Frontal cortex (tissue), 4 donors: ENCODE data around the gene ACVRL1. TPM values are rescaled to one million over a fixed set of nuclear protein-coding genes. Genes with fewer than 3 reads are reported as not detected.
"Not testable (repeated sequence)": the region's sequence is repeated elsewhere in the genome, so short reads cannot be mapped to it uniquely, and the experiment has no call there.

Experiments
- DNase-seq, 2 donors: peaks; one replicate each; pipeline ENCODE4 v3.0.0; 2012; ENCODE audit warnings: low spot score in 2 of 2
- FAIRE-seq: peaks from 2 replicates; lab custom pipeline; 2012; peaks lifted over from hg19 to GRCh38; lab: Jason Lieb, UNC
- total RNA-seq: library from RNA; depleted of rRNA; stranded (reverse); fragments of >200 nt; gene quantifications from one replicate; pipeline ENCODE4 v1.2.3, GENCODE V29; 2014
- donor health status: control.
- donor health status: control.
- donor health status: control.

Gene ACVRL1
- total RNA-seq, 1 donor from 2014 or later: 9.4 TPM

GRCh38 chr12:51873251-51873994, 33.9 kb upstream of the ACVRL1 start:
- FAIRE-seq (no peak), DNase-seq (no peak)

GRCh38 chr12:51874000-51874399, 33.3 kb upstream of the ACVRL1 start:
- DNase-seq (no peak), FAIRE-seq (no peak)

- FAIRE-seq (no peak), DNase-seq (no peak)
Observed at GRCh38 chr12:51874486-51874885, 32.8 kb upstream of the ACVRL1 start.

- FAIRE-seq (no peak), DNase-seq (no peak)
Observed at GRCh38 chr12:51879102-51879501, 28.2 kb upstream of the ACVRL1 start.

- no peak for FAIRE-seq
- DNase-seq: no peak
Observed at GRCh38 chr12:51883295-51883694, 24.0 kb upstream of the ACVRL1 start.

GRCh38 chr12:51883998-51884675, 23.2 kb upstream of the ACVRL1 start:
- no peak for FAIRE-seq
- no peak for DNase-seq

GRCh38 chr12:51884676-51885229, 22.6 kb upstream of the ACVRL1 start:
- no peak for DNase-seq
- FAIRE-seq: no peak

- DNase-seq, FAIRE-seq: not testable (repeated sequence)
Observed at GRCh38 chr12:51885294-51886020, 21.8 kb upstream of the ACVRL1 start.

GRCh38 chr12:51886021-51886710, 21.1 kb upstream of the ACVRL1 start:
- peak in 1 of 2 donors; percentile 73 for DNase-seq
- no peak for FAIRE-seq

GRCh38 chr12:51887476-51888315, 19.6 kb upstream of the ACVRL1 start, which contains the start of gene ANKRD33:
TSS of gene ANKRD33 (plus strand) at chr12:51888103. CDS start at chr12:51888187, 84 bp downstream.
- no peak for FAIRE-seq
- no peak for DNase-seq

- no peak for DNase-seq
- no peak for FAIRE-seq
Observed at GRCh38 chr12:51888316-51889215, 18.7 kb upstream of the ACVRL1 start.

- no peak for DNase-seq
Observed at GRCh38 chr12:51889216-51890132, 17.8 kb upstream of the ACVRL1 start.

GRCh38 chr12:51890133-51890464, 17.2 kb upstream of the ACVRL1 start:
- FAIRE-seq (no peak), DNase-seq (no peak)

More at GRCh38 chr12:51889216-51890132, 17.8 kb upstream of the ACVRL1 start:
- FAIRE-seq: no peak

GRCh38 chr12:51890511-51891171, 16.7 kb upstream of the ACVRL1 start:
- no peak for DNase-seq
- no peak for FAIRE-seq

GRCh38 chr12:51891843-51892242, 15.5 kb upstream of the ACVRL1 start:
- no peak for FAIRE-seq
- no peak for DNase-seq

GRCh38 chr12:51893786-51894185, 13.5 kb upstream of the ACVRL1 start:
- FAIRE-seq (no peak), DNase-seq (no peak)
